ENCODE data around the gene DOCK2.

- TF ChIP-seq, protein P1, sequence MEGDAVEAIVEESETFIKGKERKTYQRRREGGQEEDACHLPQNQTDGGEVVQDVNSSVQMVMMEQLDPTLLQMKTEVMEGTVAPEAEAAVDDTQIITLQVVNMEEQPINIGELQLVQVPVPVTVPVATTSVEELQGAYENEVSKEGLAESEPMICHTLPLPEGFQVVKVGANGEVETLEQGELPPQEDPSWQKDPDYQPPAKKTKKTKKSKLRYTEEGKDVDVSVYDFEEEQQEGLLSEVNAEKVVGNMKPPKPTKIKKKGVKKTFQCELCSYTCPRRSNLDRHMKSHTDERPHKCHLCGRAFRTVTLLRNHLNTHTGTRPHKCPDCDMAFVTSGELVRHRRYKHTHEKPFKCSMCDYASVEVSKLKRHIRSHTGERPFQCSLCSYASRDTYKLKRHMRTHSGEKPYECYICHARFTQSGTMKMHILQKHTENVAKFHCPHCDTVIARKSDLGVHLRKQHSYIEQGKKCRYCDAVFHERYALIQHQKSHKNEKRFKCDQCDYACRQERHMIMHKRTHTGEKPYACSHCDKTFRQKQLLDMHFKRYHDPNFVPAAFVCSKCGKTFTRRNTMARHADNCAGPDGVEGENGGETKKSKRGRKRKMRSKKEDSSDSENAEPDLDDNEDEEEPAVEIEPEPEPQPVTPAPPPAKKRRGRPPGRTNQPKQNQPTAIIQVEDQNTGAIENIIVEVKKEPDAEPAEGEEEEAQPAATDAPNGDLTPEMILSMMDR (IDR thresholded peaks at IDR 0.05) = no peak
- no peak for TF ChIP-seq POLR2A (IDR thresholded peaks at IDR 0.05)
Measured at GRCh38 chr5:170025853-170026252, 388.8 kb downstream of the DOCK2 start.

Data from uterus (tissue), 2 donors.